ENCODE data around the gene POU2AF2.

POU2AF2 gene

GRCh38 chr11:111331711-111332479 lies 86.4 kb downstream of the POU2AF2 start:
- no peak for DNase-seq (ENCODE audit: low spot score)

GRCh38 chr11:111334532-111335502 lies 89.3 kb downstream of the POU2AF2 start:
- no peak for DNase-seq (ENCODE audit: low spot score)

- DNase-seq (ENCODE audit: low spot score): no peak
These were observed 90.0 kb downstream of the POU2AF2 start for GRCh38 chr11:111335549-111335948.

All from RKO (cell line).